Spleen (tissue), 7 donors: ENCODE measurements around the gene ELF5.

Experiments used
- CTCF ChIP-seq, 11 experiments: fragments of 200-600 bp in 7 of 11; fragments of 450-650 bp in 4 of 11; sonication (generic) in 4 of 11; IDR thresholded peaks in 8 of 11; conservative IDR thresholded peaks in 3 of 11; 1 replicate in 7 of 11; 2 replicates in 4 of 11; pipeline versions ENCODE4 v1.4.0 to v1.8.0; 2016 to 2021; ENCODE audit warnings: antibody characterized with exemption in 11 of 11, inconsistent platforms in 4 of 11, mild to moderate bottlenecking in 1 of 11
- POLR2A ChIP-seq, 3 donors: fragments of 450-650 bp; IDR thresholded peaks; one replicate each; pipeline ENCODE4 v1.5.1; 2017; ENCODE audit warnings: antibody characterized with exemption in 3 of 3, mild to moderate bottlenecking in 1 of 3
- POLR2AphosphoS5 ChIP-seq, 3 donors: sonication (generic); formaldehyde crosslinking; IDR thresholded peaks; one replicate each; pipeline ENCODE4 v1.5.1; 2017; ENCODE audit warnings: antibody characterized with exemption in 3 of 3
- donor health status: DM: no; HTN: no; CAD: no; lungs with moderate emphysema.
- donor health status: DM: no; HTN: no; CAD: no.
- donor health status: DM: no; HTN: no; CAD: no.

GRCh38 chr11:34448223-34448994, 65.2 kb downstream of the ELF5 start:
- TF ChIP-seq CTCF (IDR thresholded peaks at IDR 0.05 in 8 of 11, conservative IDR thresholded peaks at IDR 0.05 in 3 of 11): no peak
- no peak for TF ChIP-seq POLR2A (IDR thresholded peaks at IDR 0.05)
- no peak for TF ChIP-seq POLR2AphosphoS5 (IDR thresholded peaks at IDR 0.05)
